IPS-15b (cell line): ENCODE measurements around the gene HLA-DPB1.
"Not testable (repeated sequence)": the region's sequence is repeated elsewhere in the genome, so short reads cannot be mapped to it uniquely, and the experiment has no call there.

ENCODE experiments used
- H3K27me3 ChIP-seq: one replicate; pipeline ENCODE4 v1.6.1; 2013; ENCODE audit warnings: low read length; ENCODE audit not compliant: control insufficient read depth, insufficient read depth
- H3K36me3 ChIP-seq: one replicate; pipeline ENCODE4 v1.6.1; 2013; ENCODE audit warnings: low read length; ENCODE audit not compliant: control insufficient read depth, insufficient read depth
- H3K4me1 ChIP-seq: one replicate; pipeline ENCODE4 v1.6.1; 2013; ENCODE audit warnings: mild to moderate bottlenecking, low read length; ENCODE audit not compliant: control insufficient read depth, insufficient read depth
- H3K4me3 ChIP-seq: one replicate; pipeline ENCODE4 v1.5.1; 2013; ENCODE audit warnings: low read depth, low read length
- H3K9ac ChIP-seq: one replicate; pipeline ENCODE4 v1.6.1; 2013; ENCODE audit warnings: low read depth, mild to moderate bottlenecking, low read length
- H3K9me3 ChIP-seq: one replicate; pipeline ENCODE4 v1.6.1; 2013; ENCODE audit warnings: mild to moderate bottlenecking, low read length; ENCODE audit not compliant: control insufficient read depth, insufficient read depth

Gene HLA-DPB1

GRCh38 chr6:33057222-33058150, 18.3 kb upstream of the HLA-DPB1 start:
- Histone ChIP-seq H3K9me3 (no peaks in the 10 kb centered on the region), H3K4me1 (no peaks in the 10 kb centered on the region), H3K27me3 (no peaks in the 10 kb centered on the region), H3K4me3 (no peak overlapping the region), H3K9ac (no peak overlapping the region), H3K36me3 (no peaks in the 10 kb centered on the region)

- no peak overlapping the region for H3K9ac ChIP-seq
- H3K4me1 ChIP-seq = no peaks in the 10 kb centered on the region
- H3K27me3 ChIP-seq = no peaks in the 10 kb centered on the region
- H3K36me3 ChIP-seq = no peaks in the 10 kb centered on the region
- no peaks in the 10 kb centered on the region for H3K9me3 ChIP-seq
- no peak overlapping the region for H3K4me3 ChIP-seq
Measured at GRCh38 chr6:33061987-33062386, 13.8 kb upstream of the HLA-DPB1 start.

- not testable (repeated sequence) for H3K27me3 ChIP-seq, H3K36me3 ChIP-seq
Measured at GRCh38 chr6:33063435-33063834, 12.4 kb upstream of the HLA-DPB1 start.

GRCh38 chr6:33064723-33065122, 11.1 kb upstream of the HLA-DPB1 start:
- Histone ChIP-seq H3K4me1 (no peaks in the 10 kb centered on the region), H3K4me3 (no peak overlapping the region), H3K9me3 (no peaks in the 10 kb centered on the region), H3K9ac (no peak overlapping the region), H3K36me3 (no peaks in the 10 kb centered on the region), H3K27me3 (no peaks in the 10 kb centered on the region)

More at GRCh38 chr6:33063435-33063834, 12.4 kb upstream of the HLA-DPB1 start:
- H3K9me3 ChIP-seq, H3K4me3 ChIP-seq, H3K4me1 ChIP-seq, H3K9ac ChIP-seq: not testable (repeated sequence)

GRCh38 chr6:33065312-33065711, 10.5 kb upstream of the HLA-DPB1 start:
- Histone ChIP-seq H3K4me3 (no peak overlapping the region), H3K27me3 (no peaks in the 10 kb centered on the region), H3K9me3 (no peaks in the 10 kb centered on the region), H3K36me3 (no peaks in the 10 kb centered on the region), H3K4me1 (no peaks in the 10 kb centered on the region), H3K9ac (no peak overlapping the region)

GRCh38 chr6:33066917-33067521, 8.8 kb upstream of the HLA-DPB1 start:
- no peak overlapping the region for H3K9ac ChIP-seq
- H3K9me3 ChIP-seq = no peaks in the 10 kb centered on the region
- no peaks in the 10 kb centered on the region for H3K36me3 ChIP-seq
- no peaks in the 10 kb centered on the region for H3K27me3 ChIP-seq
- H3K4me3 ChIP-seq = no peak overlapping the region
- no peaks in the 10 kb centered on the region for H3K4me1 ChIP-seq

- Histone ChIP-seq H3K27me3 (no peaks in the 10 kb centered on the region), H3K9me3 (no peaks in the 10 kb centered on the region), H3K9ac (no peak overlapping the region), H3K36me3 (no peaks in the 10 kb centered on the region), H3K4me3 (no peak overlapping the region), H3K4me1 (no peaks in the 10 kb centered on the region)
Measured at GRCh38 chr6:33069021-33069738, 6.6 kb upstream of the HLA-DPB1 start.

GRCh38 chr6:33070909-33071308, 4.9 kb upstream of the HLA-DPB1 start:
- Histone ChIP-seq H3K9ac (no peak overlapping the region), H3K4me3 (no peak overlapping the region), H3K36me3 (no peaks in the 10 kb centered on the region), H3K27me3 (no peaks in the 10 kb centered on the region), H3K9me3 (no peaks in the 10 kb centered on the region), H3K4me1 (no peaks in the 10 kb centered on the region)

GRCh38 chr6:33071569-33071968, 4.2 kb upstream of the HLA-DPB1 start:
- Histone ChIP-seq H3K36me3 (no peaks in the 10 kb centered on the region), H3K9ac (no peak overlapping the region), H3K27me3 (no peaks in the 10 kb centered on the region), H3K4me1 (no peaks in the 10 kb centered on the region), H3K9me3 (no peaks in the 10 kb centered on the region), H3K4me3 (no peak overlapping the region)

- Histone ChIP-seq H3K9me3 (no peaks in the 10 kb centered on the region), H3K9ac (no peak overlapping the region), H3K36me3 (no peaks in the 10 kb centered on the region), H3K27me3 (no peaks in the 10 kb centered on the region), H3K4me3 (no peak overlapping the region), H3K4me1 (no peaks in the 10 kb centered on the region)
Measured at GRCh38 chr6:33072508-33073100, 3.2 kb upstream of the HLA-DPB1 start.

- Histone ChIP-seq H3K27me3 (no peaks in the 10 kb centered on the region), H3K9ac (no peak within 1 kb of the TSS), H3K9me3 (no peaks in the 10 kb centered on the region), H3K36me3 (no peaks in the 10 kb centered on the region), H3K4me1 (no peaks in the 10 kb centered on the region), H3K4me3 (no peak within 1 kb of the TSS)
Measured at GRCh38 chr6:33073431-33073871, 2.3 kb upstream of the HLA-DPB1 start, which contains the start of gene HLA-DPA1. Gene HLA-DPA1 (minus strand): TSS chr6:33073649.
